ENCODE measurements around the gene KCTD10. TPM values are rescaled to one million over a fixed set of nuclear protein-coding genes. Genes with fewer than 3 reads are reported as not detected.

The KCTD10 gene
- total and polyA plus RNA-seq, 9 of the 15 experiments (the other 6 are each of a cell fraction or from before 2014, with no cell fraction given), result 1.9 to 37.5 (median 15.7) TPM

DNA sequence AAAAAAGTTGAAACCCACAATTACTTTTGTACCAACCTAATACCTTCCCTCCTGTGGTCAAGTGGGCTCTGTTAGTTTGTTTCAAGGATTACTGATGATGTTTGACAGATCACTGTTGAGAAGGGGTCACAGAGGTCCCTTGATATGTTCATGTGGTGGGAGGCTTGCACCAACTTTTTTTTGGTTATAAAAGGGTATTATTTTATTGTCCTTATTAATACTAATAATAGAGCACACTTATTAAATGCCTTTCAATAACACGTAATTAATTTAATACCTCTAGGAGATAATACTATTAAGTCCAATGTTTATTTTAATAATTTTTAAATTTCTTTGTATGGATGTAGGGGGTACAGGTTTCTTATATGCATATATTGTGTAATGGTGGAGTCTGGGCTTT lies 4.8 kb upstream of the KCTD10 start:
- intact Hi-C loops (cut with micrococcal nuclease) (no loop called here), in situ Hi-C loops (cut with MboI) (no loop called here)
- ATAC-seq, result no peak
- Histone ChIP-seq H3K4me3 (no peak overlapping the region), H3K9ac (ENCODE audit: insufficient read depth in 1 of 2, low read depth in 2 of 2, low read length in 2 of 2) (no peak overlapping the region), H2AFZ (ENCODE audit: low read depth, low read length) (no peak overlapping the region), H3K27me3 (ENCODE audit: control insufficient read depth in 2 of 2, insufficient read depth in 2 of 2, low read length in 2 of 2) (no peaks in the 10 kb centered on the region), H3K36me3 (ENCODE audit: control insufficient read depth, insufficient read depth, low read length) (peaks cover 34% of the 10 kb centered on the region; the same call in 2 of the 3 replicates), H4K20me1 (replicated peaks; ENCODE audit: control insufficient read depth, insufficient read depth, low read length) (no peaks in the 10 kb centered on the region), H3K9me3 (replicated peaks; ENCODE audit: control insufficient read depth, insufficient read depth, low read depth, low read length) (no peaks in the 10 kb centered on the region), H3K4me1 (replicated peaks in 1 of 2; ENCODE audit: control insufficient read depth in 2 of 2, insufficient read depth in 2 of 2, low read length in 2 of 2) (peaks cover 3 to 4% of the 10 kb centered on the region in 2 experiments; a peak in 1 of 5 replicates), H3K79me2 (ENCODE audit: control insufficient read depth, insufficient read depth, low read length) (peaks cover 22% of the 10 kb centered on the region), H3K4me2 (ENCODE audit: insufficient read depth, low read length) (no peak overlapping the region), H3K9me1 (ENCODE audit: control insufficient read depth, insufficient read depth, low read length) (no peaks in the 10 kb centered on the region), H3K27ac (ENCODE audit: extremely low read depth, low read depth, low read length) (no peak overlapping the region)
- CTCF ChIA-PET (ENCODE audit: low intra/inter-chr PET ratio), result no interaction called here
- FAIRE-seq, result no peak
- no TSS peak for BruUV-seq (replicated peaks)
- DNase-seq (ENCODE audit: extremely low read depth in 1 of 4, low spot score in 3 of 4), result no peak
- POLR2A ChIA-PET, result no interaction called here
- TF ChIP-seq MYC (IDR thresholded peaks at IDR 0.05; ENCODE audit: low read depth, low read length), result no peak
- no peak for TF ChIP-seq MYC (CRISPR knock-in tag; IDR thresholded peaks at IDR 0.05; ENCODE audit: borderline replicate concordance, low read depth)
- no peak for TF ChIP-seq RFX5 (IDR thresholded peaks at IDR 0.05; ENCODE audit: low read depth, low read length)
- TF ChIP-seq CEBPB (tag; IDR thresholded peaks at IDR 0.05), result no peak
- peak; percentile 58 for TF ChIP-seq DACH1 (IDR thresholded peaks at IDR 0.05; ENCODE audit: partially characterized antibody)
- no peak for TF ChIP-seq CBX5 (IDR thresholded peaks at IDR 0.05; ENCODE audit: borderline replicate concordance, low read depth)
- TF ChIP-seq ZNF551 (CRISPR knock-in tag; IDR thresholded peaks at IDR 0.05), result no peak
- whole genome bisulfite sequencing (ENCODE audit: insufficient coverage, low coverage, missing lambda C conversion rate), result 63% methylated on average over 1 of the region's 1 CpG

DNA sequence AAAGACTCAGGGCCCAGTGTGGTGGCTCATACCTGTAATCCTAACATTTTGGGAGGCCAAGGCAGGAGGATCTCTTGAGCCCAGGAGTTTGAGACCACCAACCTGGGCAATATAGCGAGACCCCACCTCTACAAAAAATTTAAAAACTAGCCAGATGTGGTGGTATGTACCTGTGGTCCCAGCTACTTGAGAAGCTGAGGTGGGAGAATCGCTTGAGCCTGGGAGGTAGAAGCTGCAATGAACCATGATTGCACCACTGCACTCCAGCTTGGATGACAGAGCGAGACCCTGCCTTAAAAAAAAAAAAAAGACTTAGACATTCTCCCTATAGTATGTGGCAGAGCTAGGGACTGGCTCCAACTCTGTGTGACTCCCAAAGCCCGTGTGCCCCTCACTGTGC lies 3.3 kb upstream of the KCTD10 start:
- intact Hi-C loops (cut with micrococcal nuclease), result no loop called here
- BruUV-seq (replicated peaks), result no TSS peak
- ATAC-seq, result no peak

More for the DNA sequence above, 3.3 kb upstream of the KCTD10 start:
- in situ Hi-C loops (cut with MboI), result no loop called here
- POLR2A ChIA-PET, result no interaction called here
- 88% methylated on average over 3 of the region's 4 CpGs for WGBS (ENCODE audit: insufficient coverage, low coverage, missing lambda C conversion rate)
- no peak for DNase-seq (ENCODE audit: extremely low read depth in 1 of 4, low spot score in 3 of 4)
- Histone ChIP-seq H3K4me1 (replicated peaks in 1 of 2; ENCODE audit: control insufficient read depth in 2 of 2, insufficient read depth in 2 of 2, low read length in 2 of 2) (peaks cover 9 to 11% of the 10 kb centered on the region in 2 experiments; a peak in 4 of 5 replicates), H2AFZ (ENCODE audit: low read depth, low read length) (no peak overlapping the region), H3K9ac (ENCODE audit: insufficient read depth in 1 of 2, low read depth in 2 of 2, low read length in 2 of 2) (no peak overlapping the region), H3K4me3 (no peak overlapping the region), H4K20me1 (replicated peaks; ENCODE audit: control insufficient read depth, insufficient read depth, low read length) (0 out of 2 replicates have a peak, but pooled peaks cover 7% of the 10 kb centered on the region), H3K9me3 (replicated peaks; ENCODE audit: control insufficient read depth, insufficient read depth, low read depth, low read length) (no peaks in the 10 kb centered on the region), H3K36me3 (ENCODE audit: control insufficient read depth, insufficient read depth, low read length) (peaks cover 19% of the 10 kb centered on the region; the same call in 2 of the 3 replicates), H3K27me3 (ENCODE audit: control insufficient read depth in 2 of 2, insufficient read depth in 2 of 2, low read length in 2 of 2) (no peaks in the 10 kb centered on the region), H3K4me2 (ENCODE audit: insufficient read depth, low read length) (no peak overlapping the region), H3K79me2 (ENCODE audit: control insufficient read depth, insufficient read depth, low read length) (peaks cover 37% of the 10 kb centered on the region), H3K9me1 (ENCODE audit: control insufficient read depth, insufficient read depth, low read length) (no peaks in the 10 kb centered on the region), H3K27ac (ENCODE audit: extremely low read depth, low read depth, low read length) (no peak overlapping the region)
- CTCF ChIA-PET (ENCODE audit: low intra/inter-chr PET ratio), result no interaction called here
- FAIRE-seq, result no peak
- no peak for TF ChIP-seq CBX8 (IDR thresholded peaks at IDR 0.05; ENCODE audit: borderline replicate concordance, extremely low read depth, low read depth, low read length, poor library complexity, severe bottlenecking)
- no peak for TF ChIP-seq ZFPM2 (CRISPR knock-in tag; IDR thresholded peaks at IDR 0.05)
- no peak for TF ChIP-seq EP300 (IDR thresholded peaks at IDR 0.05; ENCODE audit: low read length)
- no peak for TF ChIP-seq ZNF431 (CRISPR knock-in tag; IDR thresholded peaks at IDR 0.05)
